Nephron progenitor cell (in vitro differentiated cells): Measurements from ENCODE around the gene CRAMP1.

ENCODE experiments used
- DNase-seq: peaks from one replicate; pipeline ENCODE4 v3.0.0; 2021
- H3K27ac Mint-ChIP-seq: 2 replicates; pipeline ENCODE4 v1.8.0; 2021; ENCODE audit warnings: mild to moderate bottlenecking, moderate library complexity, mixed read lengths
- H3K27me3 Mint-ChIP-seq: 2 replicates; pipeline ENCODE4 v1.8.0; 2021; ENCODE audit warnings: mild to moderate bottlenecking, low read depth, mixed read lengths; ENCODE audit not compliant: poor library complexity
- H3K36me3 Mint-ChIP-seq: 2 replicates; pipeline ENCODE4 v1.8.0; 2021; ENCODE audit warnings: low read depth, mixed read lengths
- H3K4me1 Mint-ChIP-seq: 2 replicates; pipeline ENCODE4 v1.8.0; 2021; ENCODE audit warnings: mixed read lengths
- H3K4me3 Mint-ChIP-seq: 2 replicates; pipeline ENCODE4 v1.8.0; 2021; ENCODE audit warnings: mild to moderate bottlenecking, moderate library complexity, mixed read lengths
- H3K9me3 Mint-ChIP-seq: 2 replicates; pipeline ENCODE4 v1.8.0; 2021; ENCODE audit warnings: mild to moderate bottlenecking, moderate library complexity, mixed read lengths
- TF ChIP-seq, protein P1 (sequence below): fragments of 200-600 bp; sonication (generic); IDR thresholded peaks from 2 replicates; pipeline ENCODE4 v1.5.0; 2021; ENCODE audit warnings: antibody characterized with exemption

Gene CRAMP1

GRCh38 chr16:1642148-1642547, 30.0 kb downstream of the CRAMP1 start:
- Mint-ChIP-seq H3K9me3 (no peaks in the 10 kb centered on the region), H3K27me3 (peaks cover 5% of the 10 kb centered on the region), H3K4me1 (peaks cover 15% of the 10 kb centered on the region), H3K4me3 (no peak overlapping the region), H3K27ac (no peak overlapping the region), H3K36me3 (peaks cover 87% of the 10 kb centered on the region)
- TF ChIP-seq, protein P1, sequence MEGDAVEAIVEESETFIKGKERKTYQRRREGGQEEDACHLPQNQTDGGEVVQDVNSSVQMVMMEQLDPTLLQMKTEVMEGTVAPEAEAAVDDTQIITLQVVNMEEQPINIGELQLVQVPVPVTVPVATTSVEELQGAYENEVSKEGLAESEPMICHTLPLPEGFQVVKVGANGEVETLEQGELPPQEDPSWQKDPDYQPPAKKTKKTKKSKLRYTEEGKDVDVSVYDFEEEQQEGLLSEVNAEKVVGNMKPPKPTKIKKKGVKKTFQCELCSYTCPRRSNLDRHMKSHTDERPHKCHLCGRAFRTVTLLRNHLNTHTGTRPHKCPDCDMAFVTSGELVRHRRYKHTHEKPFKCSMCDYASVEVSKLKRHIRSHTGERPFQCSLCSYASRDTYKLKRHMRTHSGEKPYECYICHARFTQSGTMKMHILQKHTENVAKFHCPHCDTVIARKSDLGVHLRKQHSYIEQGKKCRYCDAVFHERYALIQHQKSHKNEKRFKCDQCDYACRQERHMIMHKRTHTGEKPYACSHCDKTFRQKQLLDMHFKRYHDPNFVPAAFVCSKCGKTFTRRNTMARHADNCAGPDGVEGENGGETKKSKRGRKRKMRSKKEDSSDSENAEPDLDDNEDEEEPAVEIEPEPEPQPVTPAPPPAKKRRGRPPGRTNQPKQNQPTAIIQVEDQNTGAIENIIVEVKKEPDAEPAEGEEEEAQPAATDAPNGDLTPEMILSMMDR, result no peak
- DNase-seq, result no peak

- Mint-ChIP-seq H3K27ac (no peak overlapping the region), H3K4me3 (no peak overlapping the region), H3K4me1 (peaks cover 15% of the 10 kb centered on the region), H3K36me3 (peaks cover 87% of the 10 kb centered on the region), H3K27me3 (peaks cover 5% of the 10 kb centered on the region), H3K9me3 (no peaks in the 10 kb centered on the region)
- TF ChIP-seq, protein P1, result no peak
- no peak for DNase-seq
Measured at GRCh38 chr16:1642753-1643152, 30.6 kb downstream of the CRAMP1 start.

DNA sequence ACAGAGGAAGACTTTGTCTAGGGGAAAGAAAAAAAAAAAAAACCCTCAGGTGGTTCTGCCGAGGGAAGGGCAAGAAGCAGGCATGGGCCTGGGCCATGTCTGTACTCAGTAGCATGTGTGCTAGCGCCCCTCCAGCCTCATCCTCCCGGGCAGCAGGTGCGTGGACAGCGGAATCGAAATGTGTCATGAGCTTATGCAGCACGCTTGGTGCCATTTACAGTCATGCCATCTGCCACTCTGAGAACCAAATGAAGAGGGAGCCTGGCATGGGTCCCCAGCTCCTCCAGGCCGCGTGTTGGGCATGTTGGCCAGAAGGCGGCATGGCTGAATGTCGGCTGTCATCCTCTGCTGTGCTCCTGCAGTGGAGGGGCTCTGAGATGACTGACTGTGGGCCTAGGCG, 31.4 kb downstream of the CRAMP1 start:
- H3K27me3 Mint-ChIP-seq, result peaks cover 5% of the 10 kb centered on the region
- TF ChIP-seq, protein P1, result no peak
- H3K27ac Mint-ChIP-seq, result no peak overlapping the region
- H3K9me3 Mint-ChIP-seq, result no peaks in the 10 kb centered on the region
- peaks cover 86% of the 10 kb centered on the region for H3K36me3 Mint-ChIP-seq
- peaks cover 15% of the 10 kb centered on the region for H3K4me1 Mint-ChIP-seq
- DNase-seq, result no peak
- no peak overlapping the region for H3K4me3 Mint-ChIP-seq

GRCh38 chr16:1645914-1646525, 33.9 kb downstream of the CRAMP1 start:
- Mint-ChIP-seq H3K4me3 (no peak overlapping the region), H3K27me3 (peaks cover 5% of the 10 kb centered on the region), H3K27ac (peak overlapping the region; percentile 85), H3K4me1 (no peaks in the 10 kb centered on the region), H3K9me3 (peaks cover 5% of the 10 kb centered on the region), H3K36me3 (peaks cover 83% of the 10 kb centered on the region)
- DNase-seq, result no peak
- TF ChIP-seq, protein P1, result no peak

GRCh38 chr16:1647856-1648255, 35.7 kb downstream of the CRAMP1 start:
- no peaks in the 10 kb centered on the region for H3K4me1 Mint-ChIP-seq
- no peak overlapping the region for H3K4me3 Mint-ChIP-seq
- TF ChIP-seq, protein P1, result no peak
- H3K27me3 Mint-ChIP-seq, result peaks cover 7% of the 10 kb centered on the region
- H3K9me3 Mint-ChIP-seq, result peaks cover 6% of the 10 kb centered on the region
- no peak for DNase-seq
- H3K36me3 Mint-ChIP-seq, result peaks cover 83% of the 10 kb centered on the region
- H3K27ac Mint-ChIP-seq, result no peak overlapping the region

- no peaks in the 10 kb centered on the region for H3K4me1 Mint-ChIP-seq
- peak overlapping the region; percentile 54 for H3K27ac Mint-ChIP-seq
- H3K36me3 Mint-ChIP-seq, result peaks cover 80% of the 10 kb centered on the region
- H3K4me3 Mint-ChIP-seq, result no peak overlapping the region
- H3K9me3 Mint-ChIP-seq, result peaks cover 6% of the 10 kb centered on the region
- TF ChIP-seq, protein P1, result no peak
- DNase-seq, result no peak
- H3K27me3 Mint-ChIP-seq, result peaks cover 6% of the 10 kb centered on the region
Measured at GRCh38 chr16:1650131-1650530, 38.0 kb downstream of the CRAMP1 start.
